Coronary artery (tissue), 2 donors: ENCODE data around the gene DNAI2.
A peak's percentile ranks its signal among the peaks of the same experiment; 100 is the strongest.

Experiments
- DNase-seq: peaks from one replicate; pipeline ENCODE4 v3.0.0-alpha.2; 2017; ENCODE audit warnings: low spot score
- H3K27ac ChIP-seq, 2 donors: fragments of 200-600 bp; sonication (generic); one replicate each; pipeline ENCODE4 v1.5.1; 2016 to 2019
- H3K4me3 ChIP-seq: fragments of 200-600 bp; sonication (generic); 2 replicates; pipeline ENCODE4 v1.5.1; 2016; ENCODE audit warnings: mild to moderate bottlenecking, moderate library complexity
- CTCF ChIP-seq: fragments of 200-600 bp; sonication (generic); IDR thresholded peaks from one replicate; pipeline ENCODE4 v1.5.1; 2019; ENCODE audit warnings: antibody characterized with exemption

The DNAI2 gene

DNA sequence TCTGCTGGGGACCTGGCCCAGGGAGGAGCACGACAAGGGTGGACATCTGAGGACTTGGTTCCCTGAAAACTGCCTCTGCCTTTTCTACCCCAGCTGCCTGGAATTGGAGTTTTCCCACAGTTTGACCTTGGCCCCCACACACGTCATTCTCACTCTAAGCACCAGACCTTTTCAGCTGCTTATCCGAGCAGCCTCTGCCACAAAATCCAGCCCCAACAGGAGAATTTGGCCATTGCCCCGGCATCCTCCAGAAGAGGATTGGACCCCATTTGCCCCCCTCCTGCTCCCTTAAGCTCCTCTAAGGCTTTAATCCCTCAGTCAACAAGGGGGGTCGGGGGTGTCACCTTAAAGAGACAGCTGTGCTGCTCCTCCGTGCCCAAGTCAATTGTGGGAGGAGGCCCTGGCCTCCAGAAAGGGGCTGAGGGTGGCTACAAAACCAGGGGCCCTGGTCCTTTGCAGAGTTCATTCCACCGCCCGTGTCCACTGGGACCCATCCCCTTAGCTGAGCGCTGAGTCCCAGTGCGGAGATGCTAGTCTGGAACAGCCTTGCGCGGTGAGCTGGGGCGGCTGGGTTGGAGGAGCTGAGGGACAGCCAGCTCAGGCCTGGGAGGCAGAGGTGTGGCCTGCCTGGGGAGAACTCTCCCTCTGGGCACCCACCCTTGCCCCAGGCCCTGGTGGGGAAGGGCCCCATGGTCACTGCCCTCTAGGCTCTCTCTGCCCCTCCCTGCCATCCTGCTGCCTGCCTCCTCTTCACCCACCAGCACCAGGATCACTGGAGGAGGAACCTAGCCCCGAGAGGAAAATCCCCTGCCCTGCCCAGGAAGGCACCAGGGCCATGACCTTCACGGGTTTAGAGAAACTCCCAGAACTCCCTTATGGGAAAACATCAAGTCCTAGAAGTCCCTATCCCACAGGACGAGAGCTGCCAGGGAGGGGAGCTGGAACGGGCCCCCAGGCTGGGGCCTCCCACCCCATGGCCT is 41.8 kb upstream of the DNAI2 start:
- DNase-seq: no peak

GRCh38 chr17:74233937-74234336 is 40.1 kb upstream of the DNAI2 start:
- no peak for TF ChIP-seq CTCF
- DNase-seq: no peak
- no peak overlapping the region for H3K4me3 ChIP-seq
- H3K27ac ChIP-seq: peak overlapping the region in 1 of 2 donors; percentile 28

More for the DNA sequence above, 41.8 kb upstream of the DNAI2 start:
- TF ChIP-seq CTCF: no peak
- Histone ChIP-seq H3K27ac (no peak overlapping the region), H3K4me3 (no peak overlapping the region)

DNA sequence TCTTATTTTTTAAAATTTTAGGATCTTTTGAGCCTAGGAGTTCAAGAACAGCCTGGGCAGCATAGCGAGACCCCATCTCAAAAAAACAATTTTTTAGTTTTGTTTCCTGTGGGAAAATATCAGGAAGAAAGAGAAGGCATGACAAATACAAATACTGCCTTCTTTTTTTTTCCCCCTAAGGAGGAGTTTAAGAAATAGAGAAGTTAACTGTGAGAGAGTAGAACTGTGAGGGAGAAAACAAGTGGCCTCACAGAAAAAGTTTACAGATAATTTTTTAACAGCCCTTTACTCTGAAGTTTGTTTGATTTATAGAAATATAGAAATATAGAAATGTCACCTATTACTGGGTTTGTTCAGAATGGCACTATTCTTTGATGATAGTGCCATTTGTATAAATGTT is 39.5 kb upstream of the DNAI2 start:
- TF ChIP-seq CTCF: no peak
- Histone ChIP-seq H3K4me3 (peak overlapping the region; percentile 59), H3K27ac (peak overlapping the region in 1 of 2 donors; percentile 77)
- DNase-seq: no peak

DNA sequence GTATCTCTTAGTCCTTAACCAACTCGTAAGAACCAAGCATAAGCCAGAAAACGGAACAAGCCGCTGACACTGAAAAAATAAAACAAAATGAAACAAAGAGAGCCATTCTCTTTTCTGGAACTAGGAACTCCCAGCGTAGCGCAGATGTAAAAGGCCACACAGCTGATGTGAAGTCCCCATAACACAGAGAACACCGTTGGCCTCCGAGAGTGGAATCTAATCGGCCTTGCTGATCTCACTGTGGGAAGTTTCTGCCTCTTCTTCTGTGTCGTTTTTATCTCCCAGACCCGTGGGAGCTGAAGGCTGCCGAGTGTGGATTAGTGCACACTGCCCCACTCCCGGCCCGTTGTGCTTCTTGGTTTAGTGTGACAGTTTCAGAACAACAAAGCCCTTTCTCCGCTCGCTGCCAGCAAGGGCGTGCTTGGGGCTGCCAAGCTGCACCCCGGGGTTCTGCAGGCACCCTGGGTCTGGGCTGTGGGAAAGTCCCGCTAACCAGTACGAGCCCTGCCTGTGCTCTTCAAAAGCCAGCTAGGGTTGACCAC is 38.9 kb upstream of the DNAI2 start:
- peak overlapping the region in 1 of 2 donors; percentile 77 for H3K27ac ChIP-seq
- TF ChIP-seq CTCF: no peak
- H3K4me3 ChIP-seq: peak overlapping the region; percentile 59
- no peak for DNase-seq

GRCh38 chr17:74235911-74236371 is 38.1 kb upstream of the DNAI2 start:
- H3K27ac ChIP-seq: no peak overlapping the region
- TF ChIP-seq CTCF: no peak
- no peak for DNase-seq
- H3K4me3 ChIP-seq: no peak overlapping the region

- H3K27ac ChIP-seq: no peak overlapping the region
- H3K4me3 ChIP-seq: no peak overlapping the region
- no peak for DNase-seq
- no peak for TF ChIP-seq CTCF
Measured at GRCh38 chr17:74237321-74237720, 36.7 kb upstream of the DNAI2 start.
